Measurements from ENCODE around the gene ORAI3. TPM values are rescaled to one million over a fixed set of nuclear protein-coding genes. Genes with fewer than 3 reads are reported as not detected.
A peak's percentile ranks its signal among the peaks of the same experiment; 100 is the strongest.

Gene ORAI3
- total RNA-seq, 1 donor from 2014 or later, result 9.4 TPM

- Histone ChIP-seq H3K27ac (ENCODE audit: low read depth, low read length) (peak overlapping the region; percentile 75), H3K4me1 (ENCODE audit: control insufficient read depth in 3 of 3, insufficient read depth in 3 of 3, low read length in 3 of 3) (peaks cover 18 to 21% (median 19%) of the 10 kb centered on the region in 3 donors), H3K27me3 (ENCODE audit: control insufficient read depth in 3 of 3, insufficient read depth in 3 of 3, low read length in 3 of 3) (no peaks in the 10 kb centered on the region), H3K36me3 (ENCODE audit: control insufficient read depth in 3 of 3, insufficient read depth in 3 of 3, low read length in 3 of 3) (peaks cover 28 to 31% (median 31%) of the 10 kb centered on the region in 3 donors), H3K4me3 (ENCODE audit: low read length in 3 of 3) (peak overlapping the region; percentile 76 to 78 (median 77)), H3K9ac (ENCODE audit: low read depth in 1 of 3, low read length in 3 of 3) (peak overlapping the region in 2 of 3 donors; percentile 76 to 80), H3K9me3 (ENCODE audit: control insufficient read depth in 3 of 3, low read length in 3 of 3) (no peaks in the 10 kb centered on the region)
These were observed 37.5 kb downstream of the ORAI3 start for GRCh38 chr16:30986129-30986991.

- peaks cover 18 to 19% (median 19%) of the 10 kb centered on the region in 3 donors for H3K4me1 ChIP-seq (ENCODE audit: control insufficient read depth in 3 of 3, insufficient read depth in 3 of 3, low read length in 3 of 3)
- H3K36me3 ChIP-seq (ENCODE audit: control insufficient read depth in 3 of 3, insufficient read depth in 3 of 3, low read length in 3 of 3), result peaks cover 21 to 22% (median 21%) of the 10 kb centered on the region in 3 donors
- H3K27ac ChIP-seq (ENCODE audit: low read depth, low read length), result no peak overlapping the region
- H3K9ac ChIP-seq (ENCODE audit: low read depth in 1 of 3, low read length in 3 of 3), result no peak overlapping the region
- H3K4me3 ChIP-seq (ENCODE audit: low read length in 3 of 3), result no peak overlapping the region
- H3K27me3 ChIP-seq (ENCODE audit: control insufficient read depth in 3 of 3, insufficient read depth in 3 of 3, low read length in 3 of 3), result no peaks in the 10 kb centered on the region
- no peaks in the 10 kb centered on the region for H3K9me3 ChIP-seq (ENCODE audit: control insufficient read depth in 3 of 3, low read length in 3 of 3)
These were observed 38.8 kb downstream of the ORAI3 start for GRCh38 chr16:30987581-30988190.

GRCh38 chr16:30989469-30990047 lies 40.7 kb downstream of the ORAI3 start:
- no peak overlapping the region for H3K4me3 ChIP-seq (ENCODE audit: low read length in 3 of 3)
- H3K9me3 ChIP-seq (ENCODE audit: control insufficient read depth in 3 of 3, low read length in 3 of 3), result no peaks in the 10 kb centered on the region
- peaks cover 7 to 15% (median 8%) of the 10 kb centered on the region in 3 donors for H3K36me3 ChIP-seq (ENCODE audit: control insufficient read depth in 3 of 3, insufficient read depth in 3 of 3, low read length in 3 of 3)
- H3K27ac ChIP-seq (ENCODE audit: low read depth, low read length), result no peak overlapping the region
- no peaks in the 10 kb centered on the region for H3K27me3 ChIP-seq (ENCODE audit: control insufficient read depth in 3 of 3, insufficient read depth in 3 of 3, low read length in 3 of 3)
- peaks cover 16 to 19% (median 18%) of the 10 kb centered on the region in 3 donors for H3K4me1 ChIP-seq (ENCODE audit: control insufficient read depth in 3 of 3, insufficient read depth in 3 of 3, low read length in 3 of 3)
- H3K9ac ChIP-seq (ENCODE audit: low read depth in 1 of 3, low read length in 3 of 3), result no peak overlapping the region

- Histone ChIP-seq H3K36me3 (ENCODE audit: control insufficient read depth in 3 of 3, insufficient read depth in 3 of 3, low read length in 3 of 3) (peaks cover 5 to 14% (median 8%) of the 10 kb centered on the region in 3 donors), H3K9ac (ENCODE audit: low read depth in 1 of 3, low read length in 3 of 3) (no peak overlapping the region), H3K4me3 (ENCODE audit: low read length in 3 of 3) (no peak overlapping the region)
These were observed 41.2 kb downstream of the ORAI3 start for GRCh38 chr16:30990105-30990504.

GRCh38 chr16:30991052-30991451 lies 42.2 kb downstream of the ORAI3 start:
- Histone ChIP-seq H3K9ac (ENCODE audit: low read depth in 1 of 3, low read length in 3 of 3) (no peak overlapping the region), H3K4me1 (ENCODE audit: control insufficient read depth in 3 of 3, insufficient read depth in 3 of 3, low read length in 3 of 3) (peaks cover 3 to 5% (median 4%) of the 10 kb centered on the region in 3 donors), H3K27me3 (ENCODE audit: control insufficient read depth in 3 of 3, insufficient read depth in 3 of 3, low read length in 3 of 3) (no peaks in the 10 kb centered on the region), H3K9me3 (ENCODE audit: control insufficient read depth in 3 of 3, low read length in 3 of 3) (no peaks in the 10 kb centered on the region), H3K4me3 (ENCODE audit: low read length in 3 of 3) (no peak overlapping the region), H3K27ac (ENCODE audit: low read depth, low read length) (no peak overlapping the region), H3K36me3 (ENCODE audit: control insufficient read depth in 3 of 3, insufficient read depth in 3 of 3, low read length in 3 of 3) (peaks cover 5 to 14% (median 8%) of the 10 kb centered on the region in 3 donors)

More at GRCh38 chr16:30990105-30990504, 41.2 kb downstream of the ORAI3 start:
- Histone ChIP-seq H3K27ac (ENCODE audit: low read depth, low read length) (no peak overlapping the region), H3K4me1 (ENCODE audit: control insufficient read depth in 3 of 3, insufficient read depth in 3 of 3, low read length in 3 of 3) (peaks cover 12 to 14% (median 14%) of the 10 kb centered on the region in 3 donors), H3K27me3 (ENCODE audit: control insufficient read depth in 3 of 3, insufficient read depth in 3 of 3, low read length in 3 of 3) (no peaks in the 10 kb centered on the region), H3K9me3 (ENCODE audit: control insufficient read depth in 3 of 3, low read length in 3 of 3) (no peaks in the 10 kb centered on the region)

- no peak overlapping the region for H3K4me3 ChIP-seq (ENCODE audit: low read length in 3 of 3)
- H3K27me3 ChIP-seq (ENCODE audit: control insufficient read depth in 3 of 3, insufficient read depth in 3 of 3, low read length in 3 of 3), result no peaks in the 10 kb centered on the region
- H3K4me1 ChIP-seq (ENCODE audit: control insufficient read depth in 3 of 3, insufficient read depth in 3 of 3, low read length in 3 of 3), result peaks cover under 1 to 4% (median under 1%) of the 10 kb centered on the region in 3 donors
- H3K36me3 ChIP-seq (ENCODE audit: control insufficient read depth in 3 of 3, insufficient read depth in 3 of 3, low read length in 3 of 3), result peaks cover 0 to 8% (median 3%) of the 10 kb centered on the region in 3 donors
- H3K9ac ChIP-seq (ENCODE audit: low read depth in 1 of 3, low read length in 3 of 3), result no peak overlapping the region
- H3K27ac ChIP-seq (ENCODE audit: low read depth, low read length), result no peak overlapping the region
- no peaks in the 10 kb centered on the region for H3K9me3 ChIP-seq (ENCODE audit: control insufficient read depth in 3 of 3, low read length in 3 of 3)
These were observed 43.5 kb downstream of the ORAI3 start for GRCh38 chr16:30992276-30992780.

- H3K4me1 ChIP-seq (ENCODE audit: control insufficient read depth in 3 of 3, insufficient read depth in 3 of 3, low read length in 3 of 3), result peaks cover 4 to 10% (median 7%) of the 10 kb centered on the region in 3 donors
- no peak overlapping the region for H3K27ac ChIP-seq (ENCODE audit: low read depth, low read length)
- H3K9me3 ChIP-seq (ENCODE audit: control insufficient read depth in 3 of 3, low read length in 3 of 3), result no peaks in the 10 kb centered on the region
- peaks cover 0 to 2% (median 0%) of the 10 kb centered on the region in 3 donors for H3K27me3 ChIP-seq (ENCODE audit: control insufficient read depth in 3 of 3, insufficient read depth in 3 of 3, low read length in 3 of 3)
- H3K9ac ChIP-seq (ENCODE audit: low read depth in 1 of 3, low read length in 3 of 3), result no peak overlapping the region
- no peaks in the 10 kb centered on the region for H3K36me3 ChIP-seq (ENCODE audit: control insufficient read depth in 3 of 3, insufficient read depth in 3 of 3, low read length in 3 of 3)
- no peak overlapping the region for H3K4me3 ChIP-seq (ENCODE audit: low read length in 3 of 3)
These were observed 44.3 kb downstream of the ORAI3 start for GRCh38 chr16:30992931-30993816.

- Histone ChIP-seq H3K36me3 (ENCODE audit: control insufficient read depth in 3 of 3, insufficient read depth in 3 of 3, low read length in 3 of 3) (no peaks in the 10 kb centered on the region), H3K9ac (ENCODE audit: low read depth in 1 of 3, low read length in 3 of 3) (peak overlapping the region; percentile 43 to 76 (median 43)), H3K27me3 (ENCODE audit: control insufficient read depth in 3 of 3, insufficient read depth in 3 of 3, low read length in 3 of 3) (peaks cover 0 to 2% (median 0%) of the 10 kb centered on the region in 3 donors), H3K4me1 (ENCODE audit: control insufficient read depth in 3 of 3, insufficient read depth in 3 of 3, low read length in 3 of 3) (peaks cover 4 to 10% (median 7%) of the 10 kb centered on the region in 3 donors), H3K27ac (ENCODE audit: low read depth, low read length) (peak overlapping the region; percentile 74), H3K9me3 (ENCODE audit: control insufficient read depth in 3 of 3, low read length in 3 of 3) (no peaks in the 10 kb centered on the region), H3K4me3 (ENCODE audit: low read length in 3 of 3) (peak overlapping the region in 1 of 3 donors; percentile 77)
These were observed 47.1 kb downstream of the ORAI3 start for GRCh38 chr16:30995927-30996323.
